Activated CD8-positive, alpha-beta memory T cell treated with anti-CD3 and anti-CD28 coated beads for 48 hours (primary cell): ENCODE measurements around the gene EBI3.
"Not testable (repeated sequence)": the region's sequence is repeated elsewhere in the genome, so short reads cannot be mapped to it uniquely, and the experiment has no call there.

Source experiments
- DNase-seq, 3 experiments: peaks; one replicate each; pipeline ENCODE4 v3.0.0-alpha.2; 2020; ENCODE audit warnings: low read depth in 2 of 3, low spot score in 2 of 3

EBI3 gene

GRCh38 chr19:4274321-4274686 is 45.0 kb downstream of the EBI3 start:
- not testable (repeated sequence) for DNase-seq

DNA sequence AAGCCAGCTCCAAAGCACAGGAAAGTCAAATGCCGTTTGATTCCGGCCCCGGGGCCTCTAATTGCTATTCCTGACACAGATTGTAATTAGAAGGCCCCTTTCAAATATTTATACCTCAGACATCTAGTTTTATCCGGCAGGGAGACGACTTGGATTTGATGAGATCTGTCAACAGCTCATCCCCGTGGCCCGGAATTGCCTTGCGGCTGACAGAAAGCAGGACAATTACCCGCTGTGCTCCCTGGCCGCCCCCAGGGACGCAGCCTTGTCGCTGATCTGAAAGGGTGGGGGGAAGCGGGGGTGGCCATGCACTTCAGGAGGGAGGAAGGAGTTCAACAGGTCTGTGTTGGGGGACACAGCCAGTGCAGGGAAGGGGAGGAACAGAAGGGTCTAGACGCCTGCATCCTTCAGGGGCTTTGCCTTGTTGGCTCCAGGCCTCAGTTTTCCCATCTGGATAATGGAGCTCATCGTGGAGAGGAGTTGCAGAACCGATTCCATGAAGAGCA is 47.9 kb downstream of the EBI3 start:
- DNase-seq, result no peak

DNA sequence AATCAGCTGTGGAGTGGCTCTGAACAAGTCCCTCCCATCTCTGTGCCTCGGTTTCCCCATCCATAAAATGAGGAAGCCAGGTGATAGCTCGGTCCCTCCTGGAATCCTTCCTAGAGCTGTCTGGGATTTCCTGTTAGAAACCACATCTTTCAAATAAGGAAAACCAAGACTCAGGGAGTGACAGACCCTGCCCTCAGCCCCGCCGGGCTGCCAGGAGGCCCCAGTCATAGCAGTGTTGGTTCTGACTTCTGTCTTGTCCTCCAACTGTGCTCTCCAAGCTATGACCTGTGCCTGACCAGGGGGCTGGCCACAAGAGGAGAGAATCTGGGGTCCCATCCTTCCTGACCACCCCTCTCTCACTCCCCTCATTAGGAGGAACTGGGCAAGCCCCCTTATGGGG is 48.7 kb downstream of the EBI3 start:
- no peak for DNase-seq

GRCh38 chr19:4278419-4279266 is 49.3 kb downstream of the EBI3 start, which contains the start of gene SHD:
Gene SHD, plus strand, starts transcription at chr19:4279266. Its CDS starts 798 bp downstream, at chr19:4280064.
- DNase-seq, result no peak

- no peak for DNase-seq
These were observed 49.9 kb downstream of the EBI3 start for GRCh38 chr19:4279267-4279529.

- no peak for DNase-seq
These were observed 50.5 kb downstream of the EBI3 start for GRCh38 chr19:4279530-4280422.

DNA sequence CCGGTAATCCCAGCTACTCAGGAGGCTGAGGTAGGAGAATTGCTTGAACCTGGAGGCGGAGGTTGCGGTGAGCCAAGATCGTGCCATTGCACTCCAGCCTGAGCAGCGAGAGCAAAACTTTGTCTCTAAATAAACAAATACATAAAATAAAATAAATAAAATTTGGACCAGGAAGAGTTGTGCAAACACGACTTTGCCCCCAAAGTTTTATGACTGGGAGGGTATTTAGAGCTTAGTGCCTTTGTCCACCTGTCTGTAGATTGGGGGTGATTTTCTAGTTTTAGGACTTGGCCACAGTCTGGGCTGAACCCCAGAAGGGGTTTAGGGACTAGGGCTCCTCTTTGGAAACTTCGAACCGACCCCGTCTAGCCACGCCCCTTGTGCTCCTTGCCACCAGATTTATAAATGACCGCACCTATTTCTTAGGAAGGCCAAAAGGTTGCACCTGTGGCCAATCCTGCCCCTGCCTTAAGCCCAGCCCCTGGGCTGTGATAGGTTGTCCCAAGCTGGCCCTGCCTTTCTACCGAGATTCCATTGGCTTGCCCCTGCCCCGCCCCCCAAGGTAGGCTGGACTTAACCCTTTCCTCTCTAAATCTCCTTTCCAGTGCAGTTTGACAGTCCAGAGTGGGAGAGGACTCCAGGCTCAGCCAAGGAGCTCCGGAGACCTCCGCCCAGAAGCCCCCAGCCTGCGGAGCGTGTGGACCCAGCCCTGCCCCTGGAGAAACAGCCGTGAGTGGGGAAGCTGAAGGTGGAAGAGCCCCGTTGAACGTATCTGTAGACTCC is 55.0 kb downstream of the EBI3 start:
- DNase-seq, result no peak

- DNase-seq, result no peak
These were observed 55.7 kb downstream of the EBI3 start for GRCh38 chr19:4284974-4285373.

DNA sequence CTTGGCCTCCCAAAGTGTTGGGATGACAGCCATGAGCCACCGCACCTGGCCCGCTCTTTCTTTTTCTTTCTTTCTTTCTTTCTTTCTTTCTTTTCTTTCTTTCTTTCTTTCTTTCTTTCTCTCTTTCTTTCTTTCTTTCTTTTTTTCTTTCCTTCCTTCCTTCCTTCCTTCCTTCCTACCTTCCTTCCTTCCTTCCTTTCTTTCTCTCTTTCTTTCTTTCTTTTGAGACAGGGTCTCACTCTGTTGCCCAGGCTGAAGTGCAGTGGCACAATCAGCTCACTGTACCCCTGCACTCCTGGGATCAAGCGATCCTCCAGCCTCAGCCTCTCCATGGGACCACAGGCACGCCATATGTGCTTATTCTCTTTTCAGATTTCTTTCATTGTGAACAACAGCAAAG is 56.8 kb downstream of the EBI3 start:
- DNase-seq, result not testable (repeated sequence)
